Endothelial cell of umbilical vein (primary cell): Measurements from ENCODE around the gene MTM1. TPM values are rescaled to one million over a fixed set of nuclear protein-coding genes. Genes with fewer than 3 reads are reported as not detected.

Source experiments
- BruUV-seq: library from RNA; stranded (reverse); fragments of 400-500 nt; replicated peaks from 2 replicates; lab custom pipeline; 2021; lab: Mats Ljungman, UMichigan
- CTCF ChIA-PET: fragments of 300-600, 350-600 bp; sonication (Branson Sonifier 250); formaldehyde crosslinking; loops from one replicate; lab custom pipeline; 2021; ENCODE audit warnings: antibody characterized with exemption, inconsistent platforms; lab: Charles Lee
- POLR2A ChIA-PET: fragments of 300-600, 350-600 bp; sonication (Branson Sonifier 250); formaldehyde crosslinking; loops from one replicate; lab custom pipeline; 2021; ENCODE audit warnings: antibody characterized with exemption, inconsistent platforms; lab: Charles Lee
- DNase-seq: peaks from one replicate; pipeline ENCODE4 v3.0.0-alpha.2; 2011; ENCODE audit warnings: low read depth, low spot score
- FAIRE-seq: peaks from 2 replicates; lab custom pipeline; 2011; peaks lifted over from hg19 to GRCh38; lab: Jason Lieb, UNC
- H2AFZ ChIP-seq: 2 replicates; pipeline ENCODE4 v1.6.0; 2012; ENCODE audit warnings: low read depth, low read length, control low read depth, inconsistent platforms
- H3K27ac ChIP-seq: 2 replicates; pipeline ENCODE4 v1.5.1; 2011; ENCODE audit warnings: low read depth, mild to moderate bottlenecking, control low read depth, low read length, moderate library complexity; ENCODE audit not compliant: insufficient read depth
- H3K27me3 ChIP-seq, 2 experiments: 2 replicates each; pipeline versions ENCODE4 v1.6.0 to v1.6.1; 2011; ENCODE audit warnings: low read length in 2 of 2, mixed read lengths in 1 of 2; ENCODE audit not compliant: control insufficient read depth in 2 of 2, insufficient read depth in 2 of 2
- H3K36me3 ChIP-seq, 2 experiments: 2 replicates in 1 of 2; 3 replicates in 1 of 2; pipeline ENCODE4 v1.5.1; 2011; ENCODE audit warnings: low read length in 2 of 2, mild to moderate bottlenecking in 1 of 2, moderate library complexity in 1 of 2; ENCODE audit not compliant: control insufficient read depth in 2 of 2, insufficient read depth in 2 of 2; ENCODE audit errors: extremely low read depth in 1 of 2
- H3K4me1 ChIP-seq: 3 replicates; pipeline ENCODE4 v1.5.1; 2011; ENCODE audit warnings: mild to moderate bottlenecking, low read length; ENCODE audit not compliant: control insufficient read depth, insufficient read depth; ENCODE audit errors: extremely low read depth
- H3K4me2 ChIP-seq: 2 replicates; pipeline ENCODE4 v1.6.1; 2011; ENCODE audit warnings: low read length, control low read depth, mixed read lengths; ENCODE audit not compliant: insufficient read depth
- H3K4me3 ChIP-seq, 3 experiments: fragments of 200-600 bp in 1 of 3; sonication (generic), shearing (Covaris generic) in 1 of 3; replicated peaks in 1 of 3; 2 replicates each; pipeline ENCODE4 v1.5.1; 2011 to 2016; ENCODE audit warnings: control low read depth in 3 of 3, low read length in 3 of 3, mild to moderate bottlenecking in 2 of 3, inconsistent platforms in 1 of 3, low read depth in 1 of 3, moderate library complexity in 1 of 3; ENCODE audit not compliant: insufficient read depth in 1 of 3
- H3K79me2 ChIP-seq: 2 replicates; pipeline ENCODE4 v1.6.0; 2012; ENCODE audit warnings: low read length, inconsistent platforms; ENCODE audit not compliant: control insufficient read depth, insufficient read depth
- H3K9ac ChIP-seq: replicated peaks from 2 replicates; pipeline ENCODE3; 2011; ENCODE audit warnings: low read length, control low read depth; ENCODE audit not compliant: insufficient read depth; ENCODE audit errors: extremely low read depth
- H3K9me1 ChIP-seq: replicated peaks from 3 replicates; pipeline ENCODE4 v1.6.0; 2011; ENCODE audit warnings: mild to moderate bottlenecking, low read length; ENCODE audit not compliant: control insufficient read depth, insufficient read depth; ENCODE audit errors: extremely low read depth
- H3K9me3 ChIP-seq: replicated peaks from 2 replicates; pipeline ENCODE4 v1.5.1; 2012; ENCODE audit warnings: low read length, inconsistent platforms; ENCODE audit not compliant: control insufficient read depth, insufficient read depth
- H4K20me1 ChIP-seq: replicated peaks from 2 replicates; pipeline ENCODE3; 2011; ENCODE audit warnings: mild to moderate bottlenecking, low read length; ENCODE audit not compliant: control insufficient read depth, insufficient read depth; ENCODE audit errors: extremely low read depth
- EZH2 ChIP-seq: IDR thresholded peaks from 2 replicates; pipeline ENCODE4 v1.6.1; 2012; ENCODE audit warnings: borderline replicate concordance, low read depth, mild to moderate bottlenecking, moderate library complexity, low read length, inconsistent platforms; ENCODE audit not compliant: severe bottlenecking
- FOS ChIP-seq: IDR thresholded peaks from 2 replicates; pipeline ENCODE4 v1.6.1; 2011; ENCODE audit warnings: mild to moderate bottlenecking, low read length, moderate library complexity, borderline replicate concordance; ENCODE audit not compliant: insufficient read depth
- GATA2 ChIP-seq: IDR thresholded peaks from 2 replicates; pipeline ENCODE4 v1.7.0; 2011; ENCODE audit warnings: low read depth, mild to moderate bottlenecking, moderate library complexity, mixed read lengths, low read length; ENCODE audit not compliant: insufficient read length, insufficient read depth
- JUN ChIP-seq: IDR thresholded peaks from 2 replicates; pipeline ENCODE4 v1.6.1; 2011; ENCODE audit warnings: borderline replicate concordance, low read depth; ENCODE audit not compliant: insufficient read length, insufficient read depth
- MAX ChIP-seq: IDR thresholded peaks from 2 replicates; pipeline ENCODE4 v1.6.1; 2011; ENCODE audit not compliant: insufficient read depth, insufficient read length
- MYC ChIP-seq: IDR thresholded peaks from one replicate; pipeline ENCODE4 v1.6.1; 2011; ENCODE audit warnings: mild to moderate bottlenecking, low read depth, low read length
- POLR2A ChIP-seq: IDR thresholded peaks from 2 replicates; pipeline ENCODE4 v1.6.1; 2012; ENCODE audit warnings: low read depth, mild to moderate bottlenecking, control low read depth, low read length
- POLR2AphosphoS5 ChIP-seq: IDR thresholded peaks from 2 replicates; pipeline ENCODE4 v1.6.1; 2012; ENCODE audit warnings: low read depth, mild to moderate bottlenecking, control low read depth, low read length, moderate library complexity; ENCODE audit not compliant: insufficient read depth
- dilution Hi-C: fragments of 300-500 bp; cut with MboI; formaldehyde crosslinking; loops from one replicate; pipeline ENCODE4 v1.15.0; 2019; ENCODE audit warnings: low sequenced_read_pairs; ENCODE audit not compliant: extremely low pct_ligation_motif_present
- intact Hi-C: fragments of 100-400 bp; cut with micrococcal nuclease; formaldehyde crosslinking; loops from one replicate; pipeline ENCODE4 v1.10.0; 2022
- polyA plus RNA-seq, 4 experiments: library from polyadenylated mRNA; depleted of rRNA in 3 of 4; stranded (reverse) in 3 of 4; unstranded in 1 of 4; fragments of >200 nt; gene quantifications; 2 replicates each; pipeline versions ENCODE4 v1.2.1 to v1.2.3, GENCODE V29; 2011 to 2012; ENCODE audit warnings: missing spikeins in 1 of 4
- total RNA-seq: library from RNA; stranded (reverse); gene quantifications from 2 replicates; pipeline ENCODE4 v1.2.3, GENCODE V29; 2021
- TF ChIP-seq, protein P1 (sequence below), 2 donors: IDR thresholded peaks; 1 replicate in 1 of 2; 2 replicates in 1 of 2; pipeline ENCODE4 v1.5.1; 2011; ENCODE audit warnings: low read length in 2 of 2, mild to moderate bottlenecking in 2 of 2, moderate library complexity in 2 of 2, control low read depth in 1 of 2, inconsistent platforms in 1 of 2, low read depth in 1 of 2; ENCODE audit not compliant: insufficient read depth in 1 of 2; ENCODE audit errors: extremely low read depth in 1 of 2

The MTM1 gene
- total and polyA plus RNA-seq, 2 donors (not counting 3 experiments of a cell fraction or from before 2014, with no cell fraction given), result 2.4 to 13.2 TPM

DNA sequence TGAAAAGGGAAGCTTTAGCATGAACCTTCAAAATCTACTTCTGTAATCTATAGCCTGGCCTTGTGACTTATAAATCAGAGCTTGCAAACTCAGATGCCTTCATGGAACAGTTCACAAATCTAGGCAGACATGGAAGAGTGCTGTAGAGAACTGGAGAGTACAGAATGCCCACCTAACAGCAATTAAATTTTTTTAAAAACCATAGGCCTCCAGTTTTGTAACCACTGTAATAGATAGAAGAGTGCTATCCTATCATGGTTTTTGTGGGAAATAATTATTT is 135.2 kb downstream of the MTM1 start:
- Histone ChIP-seq H2AFZ (no peak overlapping the region), H3K4me1 (peaks cover 15% of the 10 kb centered on the region), H3K4me2 (no peak overlapping the region), H3K9me1 (no peaks in the 10 kb centered on the region), H3K27ac (peak overlapping the region; percentile 75), H4K20me1 (no peaks in the 10 kb centered on the region), H3K4me3 (no peak overlapping the region), H3K36me3 (no peaks in the 10 kb centered on the region), H3K9ac (peak overlapping the region; percentile 37), H3K9me3 (no peaks in the 10 kb centered on the region), H3K79me2 (peaks cover 7% of the 10 kb centered on the region), H3K27me3 (no peaks in the 10 kb centered on the region)
- intact Hi-C loops (no loop called here), dilution Hi-C loops (no loop called here)
- CTCF ChIA-PET, result interaction anchor here (1.9 to 2.7 kb wide), 2 partner anchors 12 to 20 kb away, joined by 5 to 11 read pairs; no protein-coding TSS in a partner anchor
- BruUV-seq, result TSS peak; percentile 50
- TF ChIP-seq JUN, result no peak
- TF ChIP-seq POLR2A, result no peak
- TF ChIP-seq MAX, result no peak
- TF ChIP-seq FOS, result no peak
- no peak for TF ChIP-seq EZH2
- no peak for TF ChIP-seq GATA2
- TF ChIP-seq MYC, result no peak
- no peak for TF ChIP-seq POLR2AphosphoS5
- TF ChIP-seq, protein P1, sequence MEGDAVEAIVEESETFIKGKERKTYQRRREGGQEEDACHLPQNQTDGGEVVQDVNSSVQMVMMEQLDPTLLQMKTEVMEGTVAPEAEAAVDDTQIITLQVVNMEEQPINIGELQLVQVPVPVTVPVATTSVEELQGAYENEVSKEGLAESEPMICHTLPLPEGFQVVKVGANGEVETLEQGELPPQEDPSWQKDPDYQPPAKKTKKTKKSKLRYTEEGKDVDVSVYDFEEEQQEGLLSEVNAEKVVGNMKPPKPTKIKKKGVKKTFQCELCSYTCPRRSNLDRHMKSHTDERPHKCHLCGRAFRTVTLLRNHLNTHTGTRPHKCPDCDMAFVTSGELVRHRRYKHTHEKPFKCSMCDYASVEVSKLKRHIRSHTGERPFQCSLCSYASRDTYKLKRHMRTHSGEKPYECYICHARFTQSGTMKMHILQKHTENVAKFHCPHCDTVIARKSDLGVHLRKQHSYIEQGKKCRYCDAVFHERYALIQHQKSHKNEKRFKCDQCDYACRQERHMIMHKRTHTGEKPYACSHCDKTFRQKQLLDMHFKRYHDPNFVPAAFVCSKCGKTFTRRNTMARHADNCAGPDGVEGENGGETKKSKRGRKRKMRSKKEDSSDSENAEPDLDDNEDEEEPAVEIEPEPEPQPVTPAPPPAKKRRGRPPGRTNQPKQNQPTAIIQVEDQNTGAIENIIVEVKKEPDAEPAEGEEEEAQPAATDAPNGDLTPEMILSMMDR (IDR thresholded peaks at IDR 0.05; ENCODE audit: extremely low read depth in 1 of 2, insufficient read depth in 1 of 2, low read depth in 1 of 2, low read length in 2 of 2), result no peak
- no peak for DNase-seq
- POLR2A ChIA-PET, result no interaction called here
- no peak for FAIRE-seq
